HG03520 (cell line): Measurements from ENCODE around the gene SGK1.
"Not testable (repeated sequence)": the region's sequence is repeated elsewhere in the genome, so short reads cannot be mapped to it uniquely, and the experiment has no call there.

ENCODE experiments used
- ATAC-seq: cut with Tn5 transposase; IDR thresholded peaks from one replicate; pipeline ENCODE4 v1.9.1; 2021; ENCODE audit warnings: mild to moderate bottlenecking, moderate library complexity; ENCODE audit not compliant: unreplicated experiment

The SGK1 gene

DNA sequence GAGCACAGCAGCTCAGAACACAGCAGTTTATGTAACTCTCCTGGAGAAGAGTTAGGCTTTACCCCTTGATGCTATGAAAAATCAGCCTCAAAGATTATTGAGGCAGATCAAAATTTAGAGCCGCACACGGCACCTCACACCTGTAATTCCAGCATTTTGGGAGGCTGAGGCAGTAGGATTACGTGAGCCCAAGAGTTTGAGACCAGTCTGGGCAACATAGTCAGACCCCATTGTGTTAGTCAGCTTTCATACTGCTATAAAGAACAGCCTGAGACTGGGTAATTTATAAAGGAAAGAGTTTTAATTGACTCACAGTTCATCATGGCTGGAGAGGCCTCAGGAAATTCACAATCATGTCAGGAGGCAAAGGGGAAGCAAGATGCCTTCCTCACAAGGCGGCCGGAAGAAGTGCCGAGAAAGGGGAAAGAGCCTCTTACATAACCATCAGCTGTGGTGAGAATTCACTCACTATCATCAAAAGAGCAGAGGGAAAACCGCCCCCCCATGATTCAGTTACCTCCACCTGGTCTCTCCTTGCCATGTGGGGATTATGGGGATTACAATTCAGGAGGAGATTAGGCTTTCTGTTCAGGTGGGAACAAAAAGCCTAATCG, 87.7 kb downstream of the SGK1 start:
- no peak for ATAC-seq

DNA sequence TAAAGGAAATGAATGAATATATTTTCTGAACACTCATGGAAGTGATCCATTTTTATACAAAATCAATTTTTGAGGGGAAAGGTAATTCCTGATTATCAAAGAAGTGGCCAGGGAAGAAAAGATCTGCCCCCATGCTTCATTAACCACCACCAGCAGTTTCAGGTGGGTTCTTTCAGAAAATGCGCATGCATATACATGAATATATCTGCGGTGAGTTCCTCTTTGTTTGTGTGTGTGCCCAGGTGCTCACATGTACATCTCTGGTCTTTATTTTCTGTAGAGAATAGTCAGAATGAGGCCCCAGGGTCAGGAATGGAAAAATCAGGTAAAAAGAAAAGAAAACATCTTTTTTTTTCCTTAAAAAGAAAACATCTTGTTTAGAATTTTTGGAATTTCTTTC, 88.4 kb downstream of the SGK1 start:
- no peak for ATAC-seq

DNA sequence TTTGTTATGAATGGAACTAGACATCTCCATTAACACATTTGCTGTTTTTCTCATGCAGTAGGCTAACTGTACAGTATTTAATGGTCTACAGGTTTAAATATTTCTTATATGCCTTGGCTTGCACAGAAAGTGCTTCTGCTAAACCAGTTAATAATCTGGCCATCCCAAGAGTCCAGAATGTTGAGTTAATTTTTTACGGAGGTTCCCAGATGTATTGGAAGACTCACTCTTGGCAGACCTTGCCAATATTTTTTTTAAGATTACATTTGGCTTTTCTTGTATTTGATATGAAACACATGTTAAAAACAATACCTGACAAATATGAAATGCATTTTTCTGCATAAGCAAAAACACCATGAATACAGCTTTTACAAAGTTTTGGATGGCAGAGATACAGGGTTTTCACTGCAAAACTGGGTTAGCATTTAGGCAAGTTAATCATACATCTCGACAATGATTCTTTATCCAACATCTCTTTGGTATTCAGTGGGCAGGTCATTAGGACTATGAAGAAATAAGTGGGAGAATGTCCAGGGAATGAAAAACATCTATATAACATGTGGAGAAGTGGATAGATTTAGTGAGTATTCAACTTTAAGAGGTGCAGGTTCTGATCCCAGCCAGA, 94.0 kb downstream of the SGK1 start:
- no peak for ATAC-seq

DNA sequence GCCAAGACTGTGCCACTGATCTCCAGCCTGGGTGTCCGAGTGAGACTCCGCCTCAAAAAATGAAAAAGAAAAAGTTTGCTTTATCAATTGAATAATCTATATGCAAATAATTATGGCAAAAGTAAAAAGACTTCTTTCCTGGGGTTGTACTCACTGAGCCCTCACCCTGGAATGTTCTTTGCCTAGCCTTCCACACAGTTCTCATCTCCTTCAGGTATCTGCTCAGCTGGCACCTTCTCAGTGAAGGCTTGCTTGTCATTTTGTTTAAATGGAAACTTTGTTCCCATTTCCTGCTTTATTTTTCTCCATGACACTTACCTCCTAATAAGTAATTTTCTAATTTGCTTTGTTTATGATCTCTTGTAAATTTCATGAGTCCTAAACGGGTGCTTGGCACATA, 96.7 kb downstream of the SGK1 start:
- no peak for ATAC-seq

DNA sequence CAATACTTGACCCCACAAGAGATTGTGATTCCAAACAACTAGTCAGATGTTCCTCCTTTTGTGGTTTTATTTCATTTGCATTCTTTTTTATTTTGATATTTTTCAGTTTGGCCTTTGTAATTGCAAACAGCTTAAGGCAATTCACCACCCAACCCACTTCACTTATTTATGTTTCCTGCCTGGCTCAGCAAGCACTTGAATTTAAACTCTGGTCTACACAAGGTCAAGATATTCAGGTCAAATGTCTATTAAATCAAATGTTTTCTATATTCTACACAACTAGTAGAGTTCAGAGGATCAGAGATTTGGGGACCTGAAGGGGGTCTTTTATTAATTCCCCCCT, 100.1 kb downstream of the SGK1 start:
- no peak for ATAC-seq

GRCh38 chr6:134217105-134217797, 100.7 kb downstream of the SGK1 start:
- no peak for ATAC-seq

DNA sequence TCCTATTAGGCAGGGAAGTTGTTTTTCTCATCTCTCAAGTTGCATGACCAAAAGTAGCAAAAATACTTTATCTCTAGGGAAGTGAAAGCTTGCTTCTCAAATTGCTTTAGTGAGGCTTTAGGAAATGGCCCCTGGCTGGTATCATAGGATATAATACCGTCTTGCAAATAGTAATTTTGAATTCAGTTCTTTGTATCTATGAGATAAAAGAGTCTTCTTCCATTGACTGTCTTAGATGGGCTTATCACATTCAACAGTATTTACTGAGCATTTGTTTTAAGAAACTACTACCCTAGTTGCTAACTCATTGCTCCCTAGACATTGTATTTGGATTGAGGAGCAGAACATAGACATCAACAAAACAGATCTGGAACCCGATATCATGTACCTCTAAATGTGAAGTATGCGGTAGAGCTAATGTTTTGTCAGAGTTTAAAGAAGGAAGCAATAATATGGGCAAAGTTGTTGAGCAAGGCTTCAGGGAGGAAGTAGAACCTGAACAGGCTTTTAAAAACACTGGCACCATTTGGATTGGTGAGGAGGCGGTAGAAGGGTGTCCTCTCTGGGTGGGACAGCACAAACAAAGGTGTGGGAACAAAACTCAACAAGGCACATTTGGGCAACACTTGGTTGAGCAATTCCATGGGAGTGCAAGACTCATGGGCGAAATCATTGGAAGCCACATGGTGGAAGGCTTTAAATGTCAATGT, 101.5 kb downstream of the SGK1 start:
- no peak for ATAC-seq

- not testable (repeated sequence) for ATAC-seq
Measured at GRCh38 chr6:134213410-134213809, 104.5 kb downstream of the SGK1 start.

- ATAC-seq, result no peak
Measured at GRCh38 chr6:134211297-134211696, 106.6 kb downstream of the SGK1 start.

GRCh38 chr6:134207421-134207820, 110.5 kb downstream of the SGK1 start:
- no peak for ATAC-seq

DNA sequence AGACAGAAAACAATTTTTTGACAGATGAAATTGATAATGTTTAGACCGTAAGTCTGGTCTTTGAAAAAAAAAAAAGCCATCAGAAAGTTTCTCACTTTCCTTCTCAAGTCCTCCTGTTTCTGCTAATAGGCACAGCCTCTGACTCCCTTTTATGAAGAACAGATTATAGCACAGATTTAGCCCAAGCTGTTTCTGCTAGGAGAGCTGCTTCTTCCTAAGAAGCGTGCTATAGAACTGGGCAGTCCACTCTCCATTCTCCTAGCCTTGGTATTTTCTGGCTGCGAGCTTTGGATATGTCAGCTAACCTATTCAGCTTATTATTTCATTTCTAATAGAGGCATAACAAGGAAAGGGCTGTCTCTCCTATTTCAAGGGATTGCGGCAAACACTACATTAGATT, 112.5 kb downstream of the SGK1 start:
- ATAC-seq, result no peak

DNA sequence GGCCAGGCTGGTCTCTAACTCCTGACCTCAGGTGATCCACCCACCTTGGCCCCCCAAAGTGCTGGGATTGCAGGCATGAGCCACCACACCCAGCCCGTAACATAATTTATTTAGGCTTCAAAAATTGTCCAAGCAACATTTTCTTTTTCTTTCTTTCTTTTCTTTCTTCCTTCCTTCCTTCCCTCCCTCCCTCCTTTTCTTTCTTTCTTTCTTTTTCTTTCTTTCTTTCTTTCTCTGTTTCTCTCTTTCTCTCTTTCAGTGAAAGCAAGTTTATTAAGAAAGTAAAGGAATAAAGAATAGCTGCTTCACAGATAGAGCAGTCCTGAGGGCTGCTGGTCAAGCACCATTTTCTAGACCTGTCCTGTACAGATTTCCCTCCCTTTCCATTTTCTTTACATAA, 113.2 kb downstream of the SGK1 start:
- ATAC-seq, result not testable (repeated sequence)

DNA sequence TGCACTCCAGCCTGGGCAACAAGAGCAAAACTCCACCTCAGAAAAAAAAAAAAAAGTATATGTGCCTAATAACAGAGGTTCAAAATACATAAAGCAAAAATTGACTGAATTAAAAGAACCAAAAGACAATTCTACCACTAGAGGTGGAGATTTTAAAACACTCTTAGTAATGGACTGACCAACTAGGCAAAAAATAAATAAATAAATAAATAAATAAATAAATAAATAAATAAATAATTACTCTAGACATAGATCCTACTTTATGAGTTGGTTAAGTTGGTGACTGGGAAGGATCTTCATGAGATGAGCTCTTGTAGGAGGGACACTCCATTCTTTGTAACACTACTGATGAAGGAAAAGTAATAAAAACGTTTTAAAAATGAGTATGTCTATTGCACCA, 113.9 kb downstream of the SGK1 start:
- ATAC-seq, result no peak

DNA sequence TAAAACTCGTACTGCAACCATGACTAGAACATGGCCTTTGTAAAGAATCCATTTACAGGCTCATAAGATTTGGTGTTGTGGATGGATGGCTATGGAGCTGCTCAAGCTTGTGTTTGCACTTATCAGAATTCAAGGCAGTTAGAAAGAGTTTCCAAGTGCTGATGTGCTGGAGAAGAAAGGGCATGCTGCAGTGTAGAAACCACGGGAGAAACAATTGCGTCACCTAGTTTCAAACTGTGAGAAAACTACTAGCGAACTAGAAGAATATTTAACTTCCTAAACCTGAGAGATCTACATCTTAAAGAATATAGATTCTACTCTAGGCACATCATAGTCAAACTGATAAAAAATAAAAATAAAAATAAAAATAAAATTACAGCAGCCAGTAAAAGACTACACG, 116.2 kb downstream of the SGK1 start:
- ATAC-seq, result no peak

- no peak for ATAC-seq
Measured at GRCh38 chr6:134199848-134200606, 117.9 kb downstream of the SGK1 start.

GRCh38 chr6:134198093-134198492, 119.8 kb downstream of the SGK1 start:
- no peak for ATAC-seq

- ATAC-seq, result not testable (repeated sequence)
Measured at GRCh38 chr6:134197685-134198084, 120.2 kb downstream of the SGK1 start.

DNA sequence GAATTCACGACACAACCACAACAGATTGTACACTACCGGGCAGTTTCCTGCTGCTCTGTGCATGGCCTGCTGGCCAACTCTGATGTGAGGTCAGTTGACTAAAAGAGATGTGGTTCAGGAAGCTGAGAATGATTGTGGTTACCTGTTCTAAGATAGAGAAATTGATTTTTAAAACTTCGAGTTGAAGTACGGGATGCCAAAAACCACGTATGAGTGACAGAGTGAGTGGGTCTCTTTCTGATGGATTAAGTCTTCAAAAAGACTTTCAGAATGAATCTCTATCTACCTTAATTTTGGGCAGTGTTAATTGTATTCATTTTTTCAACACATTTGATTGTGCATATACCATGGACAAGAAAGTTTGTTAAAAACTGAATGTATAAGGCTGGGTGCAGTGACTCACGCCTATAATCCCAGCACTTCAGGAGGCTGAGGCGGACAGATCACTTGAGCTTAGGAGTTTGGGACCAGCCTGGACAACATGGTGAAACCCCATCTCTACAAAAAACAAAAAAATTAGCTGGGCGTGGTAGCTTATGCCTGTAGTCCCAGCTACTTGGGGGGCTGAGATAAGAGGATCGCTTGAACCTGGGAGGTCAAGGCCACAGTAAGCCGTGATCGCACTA, 121.2 kb downstream of the SGK1 start:
- ATAC-seq, result no peak

DNA sequence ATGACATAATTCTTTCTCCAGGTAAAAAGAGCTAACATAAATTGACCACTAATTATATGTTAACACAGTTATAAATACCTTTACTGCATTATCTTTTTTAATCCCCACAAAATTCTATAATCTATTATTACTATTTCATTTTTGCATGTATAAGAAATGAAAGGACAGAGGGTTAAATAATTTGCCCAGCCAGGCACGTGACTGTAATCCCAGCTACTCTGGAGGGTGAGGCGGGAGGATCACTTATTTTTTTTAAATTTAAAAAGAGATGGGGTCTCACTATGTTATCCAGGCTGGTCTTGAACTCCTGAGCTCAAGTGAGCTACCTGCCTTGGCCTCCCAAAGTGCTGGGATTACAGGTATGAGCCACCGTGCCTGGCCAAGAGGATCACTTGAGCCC, 121.9 kb downstream of the SGK1 start:
- ATAC-seq, result no peak

DNA sequence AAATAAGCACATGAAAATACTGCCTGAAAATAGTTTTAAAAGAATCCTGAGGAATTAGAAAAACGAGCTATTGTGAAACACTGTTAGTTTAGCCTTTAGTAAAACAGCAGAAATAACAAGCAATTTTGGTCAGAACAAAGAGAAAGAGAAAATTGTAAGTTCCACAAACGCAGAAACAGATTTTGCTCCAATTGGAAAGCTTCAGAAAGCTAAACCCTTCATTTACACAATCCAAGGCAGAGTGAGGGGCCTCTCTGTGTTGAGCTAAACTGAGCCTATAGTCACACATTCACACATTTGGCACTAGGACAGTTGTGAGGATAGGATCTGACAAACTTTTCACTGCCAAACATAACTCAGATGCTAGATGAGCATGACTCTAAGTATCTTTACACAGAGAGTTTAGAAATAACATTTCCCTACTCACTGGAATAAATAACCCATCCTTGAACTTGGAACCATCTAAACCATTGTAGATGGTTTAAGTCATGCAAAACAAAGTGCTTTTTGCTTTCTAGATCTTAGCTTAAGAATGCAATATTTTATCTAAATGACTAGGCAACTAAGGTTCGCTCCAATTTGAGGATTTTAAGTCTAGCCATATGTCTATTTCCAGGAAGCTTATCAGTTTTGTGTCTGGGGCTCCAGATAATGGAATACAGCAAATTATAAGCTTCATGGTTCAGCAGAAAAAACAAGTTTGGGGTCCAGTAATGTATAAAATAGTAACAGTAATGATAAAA, 122.6 kb downstream of the SGK1 start:
- no peak for ATAC-seq
